ENCODE measurements around the gene TECPR1. TPM values are rescaled to one million over a fixed set of nuclear protein-coding genes. Genes with fewer than 3 reads are reported as not detected.

The TECPR1 gene
- polyA plus RNA-seq, 1 experiment = 2.7 TPM

- Histone ChIP-seq H3K36me3 (ENCODE audit: control insufficient read depth, insufficient read depth, low read length) (peaks cover 16% of the 10 kb centered on the region), H3K4me3 (ENCODE audit: low read depth, low read length) (peak overlapping the region; percentile 89), H3K27me3 (ENCODE audit: control insufficient read depth, insufficient read depth, low read length) (no peaks in the 10 kb centered on the region)
- no peak for TF ChIP-seq CTCF (IDR thresholded peaks at IDR 0.05; ENCODE audit: insufficient read depth, low read depth, low read length)
- DNase-seq (ENCODE audit: low read depth) = no peak
- POLR2A ChIA-PET = no interaction called here
- CTCF ChIA-PET = interaction anchor here (0.6 to 3.7 kb wide), 2 partner anchors 11 to 118 kb away, joined by 3 to 18 read pairs; no protein-coding TSS in a partner anchor
Observed at GRCh38 chr7:98283127-98283886, 31.3 kb upstream of the TECPR1 start.

DNA sequence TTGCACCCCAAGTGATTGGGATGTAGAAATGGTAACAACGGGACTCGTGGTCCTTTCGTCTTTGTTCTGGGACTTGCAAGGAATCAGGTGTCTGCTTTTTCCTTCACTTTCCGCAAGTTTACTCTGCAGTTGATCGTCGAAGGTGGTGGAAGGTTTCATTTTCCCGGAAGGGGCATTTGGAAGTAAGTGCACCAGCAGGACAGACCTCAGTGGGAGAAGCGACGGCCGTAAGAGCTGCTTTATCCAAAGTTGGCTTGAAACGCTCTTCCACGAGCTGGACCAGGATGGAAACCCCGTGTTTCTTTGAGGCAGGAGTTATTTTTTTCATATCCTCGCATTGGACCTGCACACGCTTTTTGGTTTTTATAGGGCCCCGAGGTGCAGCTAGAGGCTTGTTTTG lies 30.7 kb upstream of the TECPR1 start:
- DNase-seq (ENCODE audit: low read depth) = no peak
- Histone ChIP-seq H3K36me3 (ENCODE audit: control insufficient read depth, insufficient read depth, low read length) (peaks cover 13% of the 10 kb centered on the region), H3K4me3 (ENCODE audit: low read depth, low read length) (peak overlapping the region; percentile 89), H3K27me3 (ENCODE audit: control insufficient read depth, insufficient read depth, low read length) (no peaks in the 10 kb centered on the region)
- POLR2A ChIA-PET = no interaction called here
- TF ChIP-seq CTCF (IDR thresholded peaks at IDR 0.05; ENCODE audit: insufficient read depth, low read depth, low read length) = no peak
- CTCF ChIA-PET = interaction anchor here (0.6 kb wide), 1 partner anchor 119 kb away, joined by 3 read pairs; no protein-coding TSS in a partner anchor

DNA sequence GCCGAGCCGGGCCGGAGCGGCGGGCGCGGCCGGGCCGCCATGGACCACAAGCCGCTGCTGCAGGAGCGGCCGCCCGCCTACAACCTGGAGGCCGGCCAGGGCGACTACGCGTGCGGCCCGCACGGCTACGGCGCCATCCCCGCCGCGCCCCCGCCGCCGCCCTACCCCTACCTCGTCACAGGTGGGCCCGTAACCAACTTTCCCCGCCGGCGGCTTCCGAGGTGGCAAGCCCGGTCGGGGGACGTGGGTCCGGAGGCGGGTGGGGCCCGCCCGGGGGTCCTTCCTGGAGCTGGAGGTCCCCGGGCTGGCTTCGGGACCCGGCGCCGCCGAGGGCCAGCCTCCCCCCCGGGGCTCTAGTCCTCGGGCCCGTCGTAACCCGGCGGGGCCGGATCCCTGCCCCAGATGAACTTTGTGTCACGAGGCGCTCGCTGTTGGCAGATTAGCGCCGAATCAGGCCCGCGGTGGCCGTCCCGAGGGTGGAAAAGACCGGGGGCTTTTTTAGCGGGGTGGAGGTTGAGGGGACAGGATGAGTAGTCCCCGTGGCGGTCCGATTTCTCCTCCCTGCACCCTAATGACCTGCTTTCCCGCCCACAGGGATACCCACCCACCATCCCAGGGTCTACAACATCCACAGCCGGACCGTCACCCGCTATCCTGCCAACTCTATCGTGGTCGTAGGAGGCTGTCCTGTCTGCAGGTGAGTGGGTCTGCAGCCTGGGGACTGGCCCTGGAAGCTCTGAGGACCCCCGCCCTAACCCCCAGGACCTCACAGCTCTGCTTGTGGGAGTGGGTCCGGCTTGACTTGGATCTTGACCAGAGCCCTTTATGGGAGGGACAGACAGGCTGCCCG lies 29.9 kb upstream of the TECPR1 start:
- no peak for TF ChIP-seq CTCF (IDR thresholded peaks at IDR 0.05; ENCODE audit: insufficient read depth, low read depth, low read length)
- Histone ChIP-seq H3K4me3 (ENCODE audit: low read depth, low read length) (peak overlapping the region; percentile 89), H3K36me3 (ENCODE audit: control insufficient read depth, insufficient read depth, low read length) (peaks cover 8% of the 10 kb centered on the region), H3K27me3 (ENCODE audit: control insufficient read depth, insufficient read depth, low read length) (no peaks in the 10 kb centered on the region)
- POLR2A ChIA-PET = no interaction called here
- no peak for DNase-seq (ENCODE audit: low read depth)
- CTCF ChIA-PET = interaction anchor here (0.6 kb wide), 1 partner anchor 68 kb away, joined by 3 read pairs; no protein-coding TSS in a partner anchor

DNA sequence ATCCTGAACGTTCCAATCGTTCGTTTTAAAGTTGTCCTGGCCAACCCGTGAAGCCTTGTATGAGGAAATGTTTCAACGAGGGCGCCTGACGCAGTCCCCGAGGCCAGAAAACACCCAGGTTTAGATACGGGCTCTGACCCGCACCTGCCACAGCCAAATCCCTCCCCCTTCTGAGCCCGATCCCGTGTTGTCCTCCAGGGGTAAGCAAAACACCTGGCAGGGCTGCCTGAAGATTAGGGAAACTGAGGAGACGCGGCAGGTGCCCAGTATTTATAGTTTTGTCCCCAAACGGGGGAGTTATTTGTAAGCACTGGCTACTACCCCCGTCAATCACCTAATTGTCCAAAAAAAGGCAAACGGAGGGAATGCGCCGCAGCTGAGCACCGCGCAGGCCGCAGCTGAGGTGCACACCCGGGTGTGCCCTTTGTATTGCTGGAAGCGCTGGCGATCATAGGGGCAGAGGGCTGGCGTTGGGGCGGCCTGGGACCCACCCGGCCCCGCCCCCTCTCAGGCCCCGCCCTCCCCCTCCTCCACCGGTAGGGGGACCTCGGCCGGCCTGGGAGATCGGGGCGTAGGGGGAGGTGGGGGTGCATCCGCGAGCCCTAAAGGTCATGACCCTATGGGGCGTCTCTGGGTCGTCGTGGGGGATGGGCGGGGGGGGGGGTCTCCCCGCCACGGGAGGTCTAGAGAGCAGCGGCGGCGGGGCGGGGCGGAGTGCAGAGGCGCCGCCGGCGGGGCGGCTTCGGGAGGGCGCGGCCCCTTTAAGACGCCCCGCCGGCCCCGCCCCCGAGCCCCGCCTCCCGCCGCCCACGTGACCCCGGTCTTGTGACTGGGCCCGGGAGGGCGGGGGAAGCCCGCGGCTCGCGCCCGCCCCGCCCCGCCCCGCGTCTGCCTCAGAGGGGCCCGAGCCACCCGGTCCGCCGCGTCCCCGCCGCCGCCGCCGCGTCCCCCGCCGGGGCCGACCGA lies 29.0 kb upstream of the TECPR1 start, which contains the start of gene BRI3:
TSS of gene BRI3 (plus strand) at position 896 of the 966 bp plus-strand sequence. CDS start 110 bp downstream, outside the sequence.
- ChIA-PET POLR2A (no interaction called here), CTCF (interaction anchor here (1.6 kb wide), 1 partner anchor 14 kb away, joined by 5 read pairs; no protein-coding TSS in a partner anchor)
- DNase-seq (ENCODE audit: low read depth) = no peak
- H3K36me3 ChIP-seq (ENCODE audit: control insufficient read depth, insufficient read depth, low read length) = peaks cover 8% of the 10 kb centered on the region
- H3K27me3 ChIP-seq (ENCODE audit: control insufficient read depth, insufficient read depth, low read length) = no peaks in the 10 kb centered on the region
- no peak for TF ChIP-seq CTCF (IDR thresholded peaks at IDR 0.05; ENCODE audit: insufficient read depth, low read depth, low read length)
- H3K4me3 ChIP-seq (ENCODE audit: low read depth, low read length) = peak within 1 kb of the TSS; percentile 89
